DMS53 treated with DMSO at 0.1 percent for 48 hours (cell line): ENCODE measurements around the gene CALN1.

Experiments
- DNase-seq: peaks from one replicate; lab custom pipeline; 2025; ENCODE audit not compliant: unreplicated experiment; lab: John Stamatoyannopoulos, UW

Gene CALN1

GRCh38 chr7:72048420-72048819, 363.7 kb downstream of the CALN1 start:
- DNase-seq: no peak

DNA sequence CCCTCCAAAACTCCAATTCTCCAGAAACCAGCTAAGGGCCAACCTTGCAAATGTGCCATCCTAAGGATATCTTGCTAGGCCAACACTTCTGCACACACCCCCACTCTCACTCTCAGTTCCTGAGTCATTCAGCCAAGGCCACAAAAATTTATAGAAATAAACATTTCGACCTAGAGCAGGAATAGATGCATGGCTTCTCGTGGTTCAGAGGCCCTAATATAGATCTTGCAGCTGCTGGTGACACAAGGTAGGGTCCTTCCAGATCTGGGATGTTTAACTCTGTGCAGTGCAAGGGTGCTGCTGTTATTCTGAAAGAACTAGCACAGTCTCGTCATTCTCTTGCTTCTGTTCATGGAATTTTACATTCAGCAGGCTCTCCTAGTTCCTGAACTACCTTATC, 369.3 kb downstream of the CALN1 start:
- no peak for DNase-seq

DNA sequence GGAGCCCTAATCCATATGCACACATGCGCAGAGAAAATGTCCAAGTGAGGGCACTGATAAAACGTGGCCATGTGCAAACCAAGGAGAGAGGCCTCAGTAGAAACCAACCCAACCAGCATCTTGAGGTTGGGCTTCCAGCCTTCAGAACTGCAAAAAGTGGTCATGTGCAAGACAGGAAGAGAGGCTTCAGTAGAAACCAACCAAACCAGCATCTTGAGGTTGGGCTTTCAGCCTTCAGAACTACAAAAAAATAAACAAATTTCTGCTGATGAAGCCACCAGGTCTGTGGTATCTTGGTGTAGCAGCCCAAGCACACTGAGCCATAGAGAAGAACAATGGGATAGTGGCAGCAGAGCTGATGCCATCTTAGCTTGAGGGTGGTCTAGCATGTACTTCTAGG, 371.5 kb downstream of the CALN1 start:
- DNase-seq: no peak

DNA sequence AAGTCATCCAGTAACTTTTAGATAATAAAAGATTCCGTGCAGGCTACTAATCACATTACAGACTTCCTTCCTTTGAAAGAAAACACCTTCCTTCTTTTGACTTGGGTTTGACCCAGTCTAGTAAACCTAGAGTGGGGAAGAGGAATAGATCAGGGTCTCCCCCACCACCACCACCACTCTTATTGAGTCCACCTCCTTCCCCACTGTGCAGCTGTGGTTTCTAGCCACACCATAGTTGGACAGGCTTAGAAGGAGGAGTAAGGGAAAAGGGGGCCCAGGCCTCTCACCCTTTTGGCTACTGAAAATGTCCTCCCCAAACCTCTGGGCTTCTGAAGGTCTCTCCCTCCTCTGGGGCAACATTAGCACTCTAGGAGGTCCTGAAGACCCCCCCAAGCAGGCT, 372.7 kb downstream of the CALN1 start:
- DNase-seq: no peak

GRCh38 chr7:72038022-72038732, 374.0 kb downstream of the CALN1 start:
- no peak for DNase-seq

DNA sequence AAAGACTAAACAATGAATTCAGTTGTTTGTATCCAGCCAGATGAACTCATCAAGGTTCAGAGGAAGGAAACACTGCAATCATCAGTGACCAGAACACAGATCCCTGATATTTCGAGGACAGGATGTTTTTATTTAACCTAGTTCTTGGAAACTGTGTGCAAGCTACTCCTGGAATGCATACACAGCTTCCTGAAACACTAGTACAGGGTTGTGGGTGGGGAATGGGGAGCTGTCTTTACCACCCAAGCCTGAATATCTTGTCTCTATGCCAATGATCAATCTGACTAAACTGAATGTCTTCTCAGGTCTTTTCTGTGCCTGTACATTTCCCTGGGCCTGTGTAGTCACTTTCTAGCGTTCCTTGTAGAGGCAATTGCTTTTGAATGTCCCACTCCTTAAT, 374.6 kb downstream of the CALN1 start:
- DNase-seq: no peak

DNA sequence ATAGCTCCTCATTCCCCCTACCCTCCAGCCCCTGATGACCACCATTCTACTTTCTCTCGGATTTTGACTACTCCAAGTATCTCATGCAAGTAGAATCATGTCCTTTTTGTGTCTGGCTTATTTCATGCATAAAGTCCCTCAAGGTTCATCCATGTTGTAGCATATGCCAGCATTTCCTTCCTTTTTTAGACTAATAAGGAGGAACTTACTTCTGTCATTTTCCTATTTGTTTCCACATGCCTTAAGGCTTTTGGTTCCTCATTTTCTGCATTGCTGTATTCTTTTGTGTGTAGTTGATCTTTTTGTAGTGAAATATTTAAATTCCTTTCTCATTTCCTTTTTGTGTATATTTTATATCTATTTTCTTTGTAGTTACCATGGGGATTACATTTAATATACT, 376.9 kb downstream of the CALN1 start:
- DNase-seq: no peak

GRCh38 chr7:72032934-72033333, 379.2 kb downstream of the CALN1 start:
- DNase-seq: no peak

DNA sequence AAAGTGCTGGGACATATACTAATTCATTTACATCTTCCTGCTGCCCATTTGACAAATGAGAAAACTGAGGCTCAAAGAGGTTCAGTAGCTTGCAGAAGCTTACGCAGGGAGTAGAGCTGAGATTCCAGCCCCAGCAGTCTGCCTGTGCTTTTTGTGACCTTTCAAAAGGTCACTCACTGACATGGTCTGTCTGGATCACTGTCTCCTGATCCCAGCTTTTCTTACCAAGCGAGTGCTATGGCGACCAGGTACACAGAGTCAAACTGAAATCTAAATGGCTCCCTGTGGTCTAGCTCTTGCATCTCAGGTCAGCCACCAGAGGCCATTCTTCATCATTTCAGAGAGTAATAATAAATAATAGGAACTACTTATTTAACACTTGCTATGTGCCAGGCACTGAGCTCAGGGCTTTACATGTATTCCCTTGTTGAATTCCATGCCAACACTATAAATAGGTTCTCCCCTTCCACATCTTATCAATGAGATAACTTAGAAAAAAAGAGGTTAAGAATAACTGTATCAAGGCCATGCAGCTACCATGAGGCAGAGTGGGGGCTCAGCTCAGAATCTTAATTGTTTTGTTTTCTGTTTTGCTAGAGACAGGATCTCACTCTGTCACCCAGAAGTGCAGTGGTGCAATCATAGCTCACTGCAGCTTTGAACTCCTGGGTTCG, 381.0 kb downstream of the CALN1 start:
- no peak for DNase-seq

- no peak for DNase-seq
These were observed 383.9 kb downstream of the CALN1 start for GRCh38 chr7:72028267-72028666.

- DNase-seq: no peak
These were observed 386.7 kb downstream of the CALN1 start for GRCh38 chr7:72025381-72025960.

DNA sequence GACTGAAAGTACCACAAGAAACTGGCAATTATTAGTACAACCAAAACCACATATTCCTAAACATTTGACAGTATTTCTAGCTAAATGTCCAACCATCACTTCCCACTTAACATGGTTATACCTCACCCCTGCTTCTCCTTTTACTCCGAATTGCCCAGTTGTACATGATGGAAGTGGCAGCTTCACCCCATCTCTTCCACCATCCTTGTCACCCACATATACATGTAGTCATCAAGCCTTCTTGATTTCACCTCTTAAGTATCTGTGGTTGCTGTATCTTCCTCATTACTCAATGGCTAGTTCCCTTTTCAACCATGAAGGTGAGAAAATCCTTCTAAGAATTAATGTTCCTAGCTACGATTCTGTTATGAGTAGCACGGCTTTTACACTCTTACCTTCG, 388.2 kb downstream of the CALN1 start:
- DNase-seq: no peak

- no peak for DNase-seq
These were observed 390.4 kb downstream of the CALN1 start for GRCh38 chr7:72021716-72022115.

DNA sequence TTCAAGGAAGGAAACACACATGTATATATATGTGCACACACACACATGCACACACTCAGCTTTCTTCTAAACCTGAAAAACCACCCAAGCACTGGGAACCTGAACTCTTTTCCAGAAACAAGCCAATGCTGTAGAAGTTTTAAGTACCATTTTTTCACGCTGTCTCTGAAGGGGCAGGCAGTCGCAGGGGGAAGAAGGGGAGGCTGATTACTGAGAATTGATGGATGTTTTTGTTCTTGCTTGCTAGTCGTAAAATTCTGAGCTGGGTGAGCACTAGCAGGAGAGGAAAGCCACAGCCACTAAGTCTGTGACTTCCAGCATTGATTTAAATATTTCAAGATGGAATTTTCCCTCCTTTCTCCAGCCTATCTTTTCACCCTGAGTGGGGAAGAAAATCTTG, 391.8 kb downstream of the CALN1 start:
- DNase-seq: no peak

- no peak for DNase-seq
These were observed 392.7 kb downstream of the CALN1 start for GRCh38 chr7:72019436-72019835.

DNA sequence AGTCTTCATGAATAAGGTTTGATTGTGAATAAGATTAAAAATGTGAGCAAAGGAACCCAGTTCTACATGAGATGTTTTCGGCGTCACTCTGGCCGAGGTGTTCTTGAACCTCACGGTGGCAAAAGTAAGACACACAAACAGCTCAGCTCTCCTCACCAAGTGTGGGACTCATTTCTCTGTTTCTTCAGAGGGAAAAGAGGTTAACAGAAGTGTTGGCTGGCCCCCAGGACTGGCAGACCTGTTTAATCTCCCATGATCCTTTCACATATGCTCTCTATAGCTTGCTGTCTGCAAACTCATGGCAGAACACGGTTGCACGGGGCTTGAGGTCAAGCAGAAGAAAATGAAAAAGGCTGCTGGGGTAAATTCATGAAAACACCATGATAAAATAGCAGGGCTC, 394.4 kb downstream of the CALN1 start:
- no peak for DNase-seq

DNA sequence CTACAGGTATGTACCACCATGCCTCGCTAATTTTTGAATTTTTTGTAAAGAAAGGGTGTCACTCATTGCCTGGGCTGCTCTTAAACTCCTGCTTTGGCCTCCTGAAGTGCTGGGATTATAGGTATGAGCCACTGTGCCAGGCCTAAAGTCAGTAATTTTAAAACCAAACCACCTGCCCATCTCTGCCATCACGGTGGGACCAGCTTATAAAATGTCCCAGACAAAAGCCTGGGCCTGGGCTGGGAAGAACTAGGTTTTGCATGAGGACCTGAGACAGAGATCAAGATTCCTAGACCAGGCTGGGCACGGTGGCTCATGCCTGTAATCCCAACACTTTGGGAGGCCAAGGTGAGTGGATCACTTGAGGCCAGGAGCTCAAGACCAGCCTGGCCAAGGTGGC, 395.6 kb downstream of the CALN1 start:
- no peak for DNase-seq

- DNase-seq: no peak
These were observed 397.0 kb downstream of the CALN1 start for GRCh38 chr7:72015136-72015535.

GRCh38 chr7:72007018-72007417, 405.1 kb downstream of the CALN1 start:
- no peak for DNase-seq

DNA sequence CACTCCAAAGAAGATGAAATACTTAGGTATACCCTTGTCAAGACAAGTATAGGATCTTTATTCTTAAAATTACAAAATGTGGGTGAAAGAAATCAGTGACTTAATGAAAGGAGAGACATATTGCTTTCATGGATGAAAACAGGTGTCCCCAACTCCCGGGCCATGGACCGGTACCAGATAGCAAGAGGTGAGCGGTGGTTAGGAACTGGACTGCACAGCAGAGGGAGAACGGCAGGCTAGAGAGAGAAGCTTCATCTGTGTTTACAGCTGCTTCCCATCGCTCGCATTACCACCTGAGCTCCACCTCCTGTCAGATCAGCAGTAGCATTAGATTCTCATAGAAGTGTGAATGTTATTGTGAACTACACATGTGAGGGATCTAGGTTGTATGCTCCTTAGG, 408.9 kb downstream of the CALN1 start:
- DNase-seq: no peak

GRCh38 chr7:71996141-71996540, 416.0 kb downstream of the CALN1 start:
- no peak for DNase-seq

- peak; percentile 14 for DNase-seq
These were observed 417.0 kb downstream of the CALN1 start for GRCh38 chr7:71995111-71995510.

DNA sequence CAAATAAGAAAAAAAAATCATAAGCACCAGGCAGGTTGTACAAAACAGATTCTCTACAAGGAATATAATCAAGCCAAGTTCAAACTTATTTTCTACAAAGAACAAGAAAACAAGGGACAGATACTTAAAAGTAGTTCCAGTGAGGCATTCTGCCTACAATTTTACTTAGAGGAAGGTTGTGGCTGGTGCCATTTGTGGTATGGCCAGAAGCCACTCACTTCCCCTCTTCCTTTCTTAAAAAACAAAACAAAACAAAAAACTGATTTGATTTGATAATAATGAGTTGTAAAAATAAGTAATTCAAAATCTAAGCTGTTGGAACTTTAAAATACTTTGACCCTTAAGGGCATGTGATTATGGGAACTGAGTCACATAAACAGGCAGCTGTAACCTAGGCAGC, 420.6 kb downstream of the CALN1 start:
- DNase-seq: no peak
